SH-SY5Y (cell line): ENCODE measurements around the gene KHSRP.

Experiments
- GATA2 ChIP-seq: IDR thresholded peaks from 2 replicates; pipeline ENCODE4 v1.6.1; 2011; ENCODE audit warnings: mild to moderate bottlenecking, low read depth, low read length
- GATA3 ChIP-seq: IDR thresholded peaks from 2 replicates; pipeline ENCODE4 v1.6.1; 2011; ENCODE audit warnings: low read depth, mild to moderate bottlenecking, low read length, moderate library complexity

DNA sequence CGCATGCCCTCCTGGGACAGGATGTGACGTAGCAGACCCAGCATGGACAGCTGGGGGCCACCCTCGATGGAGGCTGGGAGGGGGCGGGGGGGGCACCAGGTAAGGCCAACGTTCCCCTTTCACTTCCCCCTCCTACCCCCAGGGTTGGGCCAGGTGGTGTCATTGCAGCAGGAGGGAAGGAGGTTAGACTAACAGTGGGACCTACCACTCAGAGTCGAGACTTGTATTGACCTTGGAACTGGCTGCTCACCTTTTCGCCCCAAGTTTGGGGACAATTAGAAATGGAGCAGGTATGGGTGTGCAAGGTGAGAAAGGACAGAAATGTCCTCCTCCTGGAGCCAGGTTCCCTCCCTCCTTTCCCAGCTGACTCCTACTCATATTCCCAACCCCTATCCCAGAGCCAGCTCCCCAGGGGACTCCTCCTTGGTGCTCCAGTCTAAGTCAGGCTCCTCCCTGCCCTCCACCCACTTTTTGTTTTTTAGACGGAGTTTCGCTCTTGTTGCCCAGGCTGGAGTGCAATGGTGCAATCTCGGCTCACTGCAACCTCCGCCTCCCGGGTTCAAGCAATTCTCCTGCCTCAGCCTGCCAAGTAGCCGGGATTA lies 17.6 kb upstream of the KHSRP start:
- TF ChIP-seq GATA2 (no peak), GATA3 (no peak)
